Breast epithelium (tissue), 4 donors: ENCODE results near the gene KLK15. TPM values are rescaled to one million over a fixed set of nuclear protein-coding genes. Genes with fewer than 3 reads are reported as not detected.

Source experiments
- DNase-seq, 2 donors: peaks; one replicate each; pipeline ENCODE4 v3.0.0-alpha.2; 2019; ENCODE audit warnings: low spot score in 2 of 2
- H3K27ac ChIP-seq, 2 donors: fragments of 200-600 bp; sonication (generic) in 1 of 2; one replicate each; pipeline ENCODE4 v1.5.1; 2016 to 2019; ENCODE audit warnings: mild to moderate bottlenecking in 1 of 2
- H3K27me3 ChIP-seq, 2 donors: fragments of 200-600 bp; sonication (generic) in 1 of 2; one replicate each; pipeline versions ENCODE4 v1.5.1 to v1.6.0; 2017 to 2019; ENCODE audit warnings: control low read depth in 1 of 2, mild to moderate bottlenecking in 1 of 2
- H3K36me3 ChIP-seq: fragments of 200-600 bp; one replicate; pipeline ENCODE4 v1.5.1; 2019
- H3K4me1 ChIP-seq, 2 donors: fragments of 200-600 bp; sonication (generic); one replicate each; pipeline ENCODE4 v1.5.1; 2016 to 2019; ENCODE audit warnings: control low read depth in 1 of 2
- H3K4me3 ChIP-seq, 3 donors: fragments of 200-600 bp; sonication (generic); 1 replicate in 2 of 3; 2 replicates in 1 of 3; pipeline ENCODE4 v1.5.1; 2016 to 2019; ENCODE audit warnings: mild to moderate bottlenecking in 3 of 3, moderate library complexity in 2 of 3
- H3K9me3 ChIP-seq, 2 donors: fragments of 200-600 bp; sonication (generic) in 1 of 2; one replicate each; pipeline ENCODE4 v1.5.1; 2016 to 2019; ENCODE audit warnings: control low read depth in 1 of 2
- CTCF ChIP-seq, 3 donors: fragments of 450-650 bp; IDR thresholded peaks; one replicate each; pipeline ENCODE4 v1.5.1; 2016 to 2017; ENCODE audit warnings: antibody characterized with exemption in 3 of 3, mild to moderate bottlenecking in 3 of 3, moderate library complexity in 3 of 3
- POLR2A ChIP-seq: fragments of 450-650 bp; IDR thresholded peaks from one replicate; pipeline ENCODE4 v1.6.1; 2016; ENCODE audit warnings: antibody characterized with exemption, mild to moderate bottlenecking, moderate library complexity
- POLR2AphosphoS5 ChIP-seq, 3 donors: sonication (generic); formaldehyde crosslinking; IDR thresholded peaks; one replicate each; pipeline ENCODE4 v1.6.1; 2017; ENCODE audit warnings: antibody characterized with exemption in 3 of 3
- intact Hi-C: fragments of 100-400 bp; cut with DNase I; formaldehyde crosslinking; loops from one replicate; pipeline ENCODE4 v1.15.1; 2023; ENCODE audit warnings: low total_unique reads
- total RNA-seq, 3 donors: library from RNA; depleted of rRNA; stranded (reverse); fragments of >200 nt; gene quantifications; one replicate each; pipeline ENCODE4 v1.1.0, GENCODE V29; 2016

The KLK15 gene
- total RNA-seq, 3 donors from 2014 or later = not detected

GRCh38 chr19:50843701-50844221 lies 10.4 kb upstream of the KLK15 start:
- no peaks in the 10 kb centered on the region for H3K36me3 ChIP-seq
- H3K9me3 ChIP-seq = peaks cover 7 to 26% of the 10 kb centered on the region in 2 donors
- H3K27me3 ChIP-seq = no peaks in the 10 kb centered on the region
- no peak overlapping the region for H3K27ac ChIP-seq
- H3K4me3 ChIP-seq = no peak overlapping the region
- TF ChIP-seq POLR2A (no peak), CTCF (IDR thresholded peaks at IDR 0.05) (no peak), POLR2AphosphoS5 (IDR thresholded peaks at IDR 0.05) (no peak)
- no peaks in the 10 kb centered on the region for H3K4me1 ChIP-seq
- intact Hi-C loops = no loop called here
- DNase-seq = no peak

GRCh38 chr19:50843205-50843604 lies 9.8 kb upstream of the KLK15 start:
- no peaks in the 10 kb centered on the region for H3K36me3 ChIP-seq
- TF ChIP-seq POLR2AphosphoS5 (IDR thresholded peaks at IDR 0.05) (no peak), POLR2A (no peak), CTCF (IDR thresholded peaks at IDR 0.05) (no peak)
- peaks cover 7 to 26% of the 10 kb centered on the region in 2 donors for H3K9me3 ChIP-seq
- no peaks in the 10 kb centered on the region for H3K4me1 ChIP-seq
- H3K27me3 ChIP-seq = peaks cover 0 to 2% of the 10 kb centered on the region in 2 donors
- H3K4me3 ChIP-seq = no peak overlapping the region
- DNase-seq = no peak
- intact Hi-C loops = no loop called here
- H3K27ac ChIP-seq = no peak overlapping the region

- intact Hi-C loops = no loop called here
- Histone ChIP-seq H3K4me3 (no peak overlapping the region), H3K27ac (no peak overlapping the region), H3K36me3 (no peaks in the 10 kb centered on the region), H3K27me3 (peaks cover 0 to 5% of the 10 kb centered on the region in 2 donors), H3K9me3 (peaks cover 7 to 26% of the 10 kb centered on the region in 2 donors), H3K4me1 (no peaks in the 10 kb centered on the region)
- TF ChIP-seq POLR2AphosphoS5 (IDR thresholded peaks at IDR 0.05) (no peak), POLR2A (no peak), CTCF (IDR thresholded peaks at IDR 0.05) (no peak)
- no peak for DNase-seq
These were observed 8.8 kb upstream of the KLK15 start for GRCh38 chr19:50842130-50842529.

- no peak overlapping the region for H3K4me3 ChIP-seq
- no peak overlapping the region for H3K27ac ChIP-seq
- peaks cover 0 to 11% of the 10 kb centered on the region in 2 donors for H3K27me3 ChIP-seq
- no peak for TF ChIP-seq CTCF (IDR thresholded peaks at IDR 0.05)
- no peak for TF ChIP-seq POLR2AphosphoS5 (IDR thresholded peaks at IDR 0.05)
- TF ChIP-seq POLR2A = no peak
- H3K4me1 ChIP-seq = no peaks in the 10 kb centered on the region
- no peak for DNase-seq
- H3K36me3 ChIP-seq = no peaks in the 10 kb centered on the region
- intact Hi-C loops = no loop called here
- H3K9me3 ChIP-seq = peaks cover 7 to 26% of the 10 kb centered on the region in 2 donors
These were observed 6.6 kb upstream of the KLK15 start for GRCh38 chr19:50839712-50840655.

- intact Hi-C loops = no loop called here
- no peak overlapping the region for H3K4me3 ChIP-seq
- no peak overlapping the region for H3K27ac ChIP-seq
- no peaks in the 10 kb centered on the region for H3K4me1 ChIP-seq
- H3K27me3 ChIP-seq = peaks cover 0 to 14% of the 10 kb centered on the region in 2 donors
- no peak for DNase-seq
- H3K36me3 ChIP-seq = no peaks in the 10 kb centered on the region
- no peak for TF ChIP-seq CTCF (IDR thresholded peaks at IDR 0.05)
- no peak for TF ChIP-seq POLR2A
- no peak for TF ChIP-seq POLR2AphosphoS5 (IDR thresholded peaks at IDR 0.05)
- peaks cover 0 to 12% of the 10 kb centered on the region in 2 donors for H3K9me3 ChIP-seq
These were observed 4.9 kb upstream of the KLK15 start for GRCh38 chr19:50838239-50838638.
